ENCODE measurements around the gene XXYLT1.

Gene XXYLT1

GRCh38 chr3:195251336-195252065, 19.5 kb downstream of the XXYLT1 start:
- Histone ChIP-seq H3K79me2 (ENCODE audit: insufficient read depth, low read depth) (no peaks in the 10 kb centered on the region), H3K27me3 (ENCODE audit: insufficient read depth, low read depth) (no peaks in the 10 kb centered on the region), H3K36me3 (ENCODE audit: insufficient read depth) (no peaks in the 10 kb centered on the region), H2AFZ (ENCODE audit: low read depth) (no peak overlapping the region), H3K4me3 (IDR thresholded peaks at IDR 0.05; ENCODE audit: insufficient read depth, low read depth, low read length) (no peak overlapping the region), H4K20me1 (ENCODE audit: insufficient read depth) (no peaks in the 10 kb centered on the region), H3K27ac (no peak overlapping the region), H3K9ac (no peak overlapping the region), H3K4me1 (ENCODE audit: low read depth, poor library complexity, severe bottlenecking) (no peaks in the 10 kb centered on the region), H3K4me2 (no peak overlapping the region)
- no peak for TF ChIP-seq CTCF (conservative IDR thresholded peaks at IDR 0.05; ENCODE audit: low read depth, low read length)

- no peaks in the 10 kb centered on the region for H3K27me3 ChIP-seq (ENCODE audit: insufficient read depth, low read depth)
- H3K4me1 ChIP-seq (ENCODE audit: low read depth, poor library complexity, severe bottlenecking): no peaks in the 10 kb centered on the region
- no peak overlapping the region for H3K4me3 ChIP-seq (IDR thresholded peaks at IDR 0.05; ENCODE audit: insufficient read depth, low read depth, low read length)
- H3K4me2 ChIP-seq: no peak overlapping the region
- TF ChIP-seq CTCF (conservative IDR thresholded peaks at IDR 0.05; ENCODE audit: low read depth, low read length): no peak
- no peak overlapping the region for H3K9ac ChIP-seq
- H2AFZ ChIP-seq (ENCODE audit: low read depth): no peak overlapping the region
- no peaks in the 10 kb centered on the region for H3K79me2 ChIP-seq (ENCODE audit: insufficient read depth, low read depth)
- H3K36me3 ChIP-seq (ENCODE audit: insufficient read depth): no peaks in the 10 kb centered on the region
- no peak overlapping the region for H3K27ac ChIP-seq
- H4K20me1 ChIP-seq (ENCODE audit: insufficient read depth): no peaks in the 10 kb centered on the region
These were observed 20.3 kb downstream of the XXYLT1 start for GRCh38 chr3:195250473-195251251.

- Histone ChIP-seq H3K27me3 (ENCODE audit: insufficient read depth, low read depth) (no peaks in the 10 kb centered on the region), H3K36me3 (ENCODE audit: insufficient read depth) (no peaks in the 10 kb centered on the region), H3K27ac (no peak overlapping the region), H3K4me1 (ENCODE audit: low read depth, poor library complexity, severe bottlenecking) (no peaks in the 10 kb centered on the region), H2AFZ (ENCODE audit: low read depth) (no peak overlapping the region), H3K9ac (no peak overlapping the region), H3K79me2 (ENCODE audit: insufficient read depth, low read depth) (no peaks in the 10 kb centered on the region), H3K4me3 (IDR thresholded peaks at IDR 0.05; ENCODE audit: insufficient read depth, low read depth, low read length) (no peak overlapping the region), H3K4me2 (no peak overlapping the region), H4K20me1 (ENCODE audit: insufficient read depth) (no peaks in the 10 kb centered on the region)
- TF ChIP-seq CTCF (conservative IDR thresholded peaks at IDR 0.05; ENCODE audit: low read depth, low read length): no peak
These were observed 21.0 kb downstream of the XXYLT1 start for GRCh38 chr3:195249858-195250464.

GRCh38 chr3:195249057-195249770, 21.7 kb downstream of the XXYLT1 start:
- Histone ChIP-seq H3K9ac (no peak overlapping the region), H2AFZ (ENCODE audit: low read depth) (no peak overlapping the region), H3K4me2 (no peak overlapping the region), H3K36me3 (ENCODE audit: insufficient read depth) (no peaks in the 10 kb centered on the region), H3K79me2 (ENCODE audit: insufficient read depth, low read depth) (no peaks in the 10 kb centered on the region), H3K27ac (no peak overlapping the region), H3K4me3 (IDR thresholded peaks at IDR 0.05; ENCODE audit: insufficient read depth, low read depth, low read length) (no peak overlapping the region), H4K20me1 (ENCODE audit: insufficient read depth) (no peaks in the 10 kb centered on the region), H3K27me3 (ENCODE audit: insufficient read depth, low read depth) (no peaks in the 10 kb centered on the region), H3K4me1 (ENCODE audit: low read depth, poor library complexity, severe bottlenecking) (no peaks in the 10 kb centered on the region)
- TF ChIP-seq CTCF (conservative IDR thresholded peaks at IDR 0.05; ENCODE audit: low read depth, low read length): no peak
